Duodenal mucosa (tissue), 2 donors: ENCODE data around the gene TTLL11.

Experiments used
- H3K27ac ChIP-seq: one replicate; pipeline ENCODE4 v1.7.0; 2013; ENCODE audit warnings: low read depth, low read length
- H3K27me3 ChIP-seq, 2 donors: one replicate each; pipeline ENCODE4 v1.7.0; 2013; ENCODE audit warnings: low read length in 2 of 2, control low read depth in 1 of 2; ENCODE audit not compliant: insufficient read depth in 2 of 2, control insufficient read depth in 1 of 2
- H3K36me3 ChIP-seq, 2 donors: one replicate each; pipeline ENCODE4 v1.7.0; 2013; ENCODE audit warnings: low read length in 2 of 2, control low read depth in 1 of 2; ENCODE audit not compliant: insufficient read depth in 2 of 2, control insufficient read depth in 1 of 2
- H3K4me1 ChIP-seq, 2 donors: one replicate each; pipeline ENCODE4 v1.7.0; 2013; ENCODE audit warnings: low read length in 2 of 2, control low read depth in 1 of 2; ENCODE audit not compliant: insufficient read depth in 2 of 2, control insufficient read depth in 1 of 2
- H3K4me3 ChIP-seq, 2 donors: one replicate each; pipeline ENCODE4 v1.7.0; 2013; ENCODE audit warnings: low read length in 2 of 2, low read depth in 1 of 2
- H3K9ac ChIP-seq, 2 donors: one replicate each; pipeline ENCODE4 v1.7.0; 2013; ENCODE audit warnings: low read length in 2 of 2, low read depth in 1 of 2
- H3K9me3 ChIP-seq, 2 donors: one replicate each; pipeline ENCODE4 v1.7.0; 2013; ENCODE audit warnings: low read length in 2 of 2, control low read depth in 1 of 2; ENCODE audit not compliant: control insufficient read depth in 1 of 2

TTLL11 gene

DNA sequence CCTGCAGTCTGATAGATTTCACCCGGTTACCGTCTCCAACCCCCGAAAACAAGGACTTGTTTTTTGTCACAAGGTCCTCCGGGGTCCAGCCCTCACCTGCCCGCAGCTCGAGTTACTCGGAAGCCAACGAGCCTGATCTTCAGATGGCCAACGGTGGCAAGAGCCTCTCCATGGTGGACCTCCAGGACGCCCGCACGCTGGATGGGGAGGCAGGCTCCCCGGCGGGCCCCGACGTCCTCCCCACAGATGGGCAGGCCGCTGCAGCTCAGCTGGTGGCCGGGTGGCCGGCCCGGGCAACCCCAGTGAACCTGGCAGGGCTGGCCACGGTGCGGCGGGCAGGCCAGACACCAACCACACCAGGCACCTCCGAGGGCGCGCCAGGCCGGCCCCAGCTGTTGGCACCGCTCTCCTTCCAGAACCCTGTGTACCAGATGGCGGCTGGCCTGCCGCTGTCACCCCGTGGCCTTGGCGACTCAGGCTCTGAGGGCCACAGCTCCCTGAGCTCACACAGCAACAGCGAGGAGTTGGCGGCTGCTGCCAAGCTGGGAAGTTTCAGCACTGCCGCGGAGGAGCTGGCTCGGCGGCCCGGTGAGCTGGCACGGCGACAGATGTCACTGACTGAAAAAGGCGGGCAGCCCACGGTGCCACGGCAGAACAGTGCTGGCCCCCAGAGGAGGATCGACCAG is 320.4 kb downstream of the TTLL11 start:
- Histone ChIP-seq H3K36me3 (peaks cover 40 to 91% of the 10 kb centered on the region in 2 donors), H3K9ac (no peak overlapping the region), H3K27me3 (no peaks in the 10 kb centered on the region), H3K9me3 (no peaks in the 10 kb centered on the region), H3K27ac (no peak overlapping the region), H3K4me1 (no peaks in the 10 kb centered on the region), H3K4me3 (no peak overlapping the region)
